Measurements from ENCODE around the gene CHCHD6.

CHCHD6 gene

DNA sequence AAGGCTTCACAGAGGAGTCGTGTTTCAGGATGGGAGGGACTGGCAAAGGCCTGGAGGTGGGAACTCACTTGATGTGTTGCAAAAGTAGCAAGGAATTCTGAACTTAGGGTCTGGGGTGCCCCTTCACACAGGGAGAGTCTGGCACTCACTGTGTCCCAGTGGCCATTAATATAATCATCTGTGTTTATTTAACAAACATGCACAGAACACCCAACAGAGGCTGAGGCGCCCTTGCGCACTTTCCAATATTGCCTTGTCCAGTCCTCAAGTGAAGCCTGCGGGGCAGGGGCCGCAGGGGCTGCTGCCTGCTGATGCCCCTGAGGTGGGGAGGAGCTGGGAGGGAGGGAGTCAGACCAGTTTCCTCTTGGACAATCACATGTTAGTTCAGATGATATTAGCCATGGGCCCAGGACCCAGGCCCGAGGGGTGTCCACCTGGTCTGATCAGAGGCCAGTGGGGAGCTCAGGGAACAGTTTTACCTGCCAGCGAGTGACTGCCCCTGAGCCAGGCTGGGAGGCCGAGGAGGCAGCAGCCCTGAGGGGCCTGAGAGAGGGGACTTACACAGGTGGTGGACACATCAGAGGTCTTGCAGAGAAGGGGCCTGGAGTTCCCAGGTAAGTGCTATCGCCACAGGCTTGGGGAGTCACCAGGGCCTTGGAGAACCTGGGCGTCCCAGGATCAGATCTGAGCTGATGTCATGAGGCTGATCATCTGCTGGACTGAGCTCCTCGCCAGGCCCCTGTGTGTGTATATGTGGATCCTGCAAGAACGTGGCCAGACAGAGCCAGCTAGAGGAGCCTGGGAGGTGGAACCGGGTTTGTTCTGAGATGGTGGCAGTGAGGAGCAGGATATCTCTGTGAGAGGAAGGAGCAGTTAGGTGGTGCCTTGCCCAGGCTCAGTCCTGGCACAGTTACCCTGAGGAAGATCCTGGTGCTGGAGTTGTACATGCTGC lies 35.3 kb upstream of the CHCHD6 start:
- DNase-seq = no peak

GRCh38 chr3:126671521-126671920 lies 32.5 kb upstream of the CHCHD6 start:
- no peak for DNase-seq

DNA sequence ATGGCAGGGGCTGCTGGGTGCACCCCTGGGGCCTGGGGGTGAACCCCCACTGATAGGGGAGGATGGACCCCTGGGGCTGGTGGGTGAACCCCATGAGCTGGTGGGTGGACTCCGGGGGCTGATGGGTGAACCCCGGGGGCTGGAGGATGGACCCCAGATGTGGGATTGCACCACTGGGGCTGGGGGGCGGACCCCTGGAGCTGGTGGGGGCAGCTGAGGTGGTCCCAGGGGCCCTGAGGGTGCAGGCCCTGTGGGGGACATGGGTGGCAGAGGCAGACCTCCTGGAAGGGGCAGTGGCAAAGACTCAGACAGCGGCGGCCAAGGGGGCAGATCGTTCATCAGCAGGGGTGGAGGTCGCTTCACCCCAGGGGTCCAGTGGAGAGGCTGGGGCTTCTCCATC lies 31.7 kb upstream of the CHCHD6 start:
- DNase-seq = no peak

DNA sequence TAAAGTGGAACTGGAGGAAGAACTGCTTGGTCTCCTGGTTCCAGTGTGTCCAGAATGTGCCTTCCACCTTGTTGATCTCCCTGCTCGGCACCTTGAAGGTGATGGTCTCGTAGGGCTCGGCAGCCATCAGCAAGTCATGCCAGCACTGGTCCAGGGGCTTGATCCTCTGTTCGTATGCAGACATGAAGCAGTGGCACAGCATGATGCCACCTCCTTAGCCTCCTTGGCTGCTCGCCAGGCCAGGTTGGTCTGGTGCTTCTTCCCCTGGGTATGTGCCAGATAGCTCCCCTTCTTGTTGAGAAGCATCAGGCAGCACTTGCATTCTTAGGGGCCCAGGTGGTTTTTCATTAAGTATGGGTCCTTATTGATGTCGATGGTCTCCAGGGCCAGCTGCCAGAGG lies 31.3 kb upstream of the CHCHD6 start:
- no peak for DNase-seq

DNA sequence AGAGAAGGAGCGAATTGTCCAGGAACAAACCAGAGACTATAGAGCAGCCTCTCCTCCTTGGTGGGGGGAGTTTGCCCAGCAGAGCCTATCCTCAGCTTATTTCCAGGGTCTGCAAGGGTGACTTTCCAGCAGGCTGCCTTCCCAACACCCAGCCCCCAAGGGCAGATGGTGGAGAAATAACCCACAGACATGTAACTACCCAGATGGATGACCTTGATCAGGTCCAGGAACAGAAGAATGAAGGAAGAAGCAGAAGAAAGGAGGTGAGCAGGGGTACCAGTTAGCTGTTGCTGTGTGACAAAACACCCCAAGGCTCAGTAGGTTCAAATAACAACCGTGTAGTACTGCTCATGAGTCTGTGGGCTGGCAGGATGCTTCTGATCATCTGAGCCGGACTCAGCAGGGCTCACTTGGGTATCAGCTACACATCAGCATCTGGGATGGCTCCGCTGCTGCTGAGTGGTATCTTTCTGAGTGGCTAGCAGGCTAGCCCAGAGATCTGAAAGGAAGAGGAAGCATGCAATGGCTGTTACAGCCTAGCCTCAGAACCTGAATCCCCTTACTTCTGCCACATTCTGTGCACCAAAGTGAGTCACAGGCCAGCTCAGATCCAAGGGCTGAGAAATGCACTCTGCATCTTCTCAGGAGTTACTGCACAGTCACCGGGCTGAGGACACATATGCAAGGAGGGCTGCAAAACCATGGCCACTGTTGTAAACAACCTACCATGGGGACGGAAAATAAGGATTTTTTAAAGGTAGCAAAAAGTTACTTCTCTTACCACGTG lies 26.9 kb upstream of the CHCHD6 start:
- DNase-seq = no peak

DNA sequence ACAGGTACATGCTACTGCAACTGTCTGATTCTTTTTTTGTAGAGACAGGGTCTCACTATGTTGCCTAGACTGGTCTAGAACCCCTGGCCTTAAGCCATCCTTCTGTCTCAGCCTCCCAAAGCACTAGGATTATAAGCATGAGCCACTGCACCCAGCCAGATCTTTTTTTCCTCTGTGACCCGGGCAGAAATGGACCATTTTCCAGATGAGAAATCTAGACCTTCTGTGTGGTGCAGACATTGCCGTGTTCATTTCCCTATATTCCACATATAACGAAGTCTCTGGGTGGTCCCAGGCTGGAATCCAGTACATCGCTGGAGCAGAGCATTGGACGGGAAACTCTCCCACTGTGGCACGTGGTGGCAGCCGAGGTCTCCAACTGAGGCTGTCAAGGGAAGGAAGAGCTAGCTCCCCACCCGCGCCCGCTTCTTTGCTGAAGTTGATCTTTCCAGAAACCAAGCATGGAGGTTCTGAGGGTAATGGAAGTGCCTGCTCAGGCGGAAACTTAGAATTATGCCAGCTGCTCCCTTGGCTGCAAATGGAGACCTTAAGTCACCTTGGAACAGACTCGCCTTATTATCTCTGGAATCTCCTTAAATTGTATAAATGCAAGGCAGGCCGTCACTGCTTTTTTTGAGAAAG lies 26.1 kb upstream of the CHCHD6 start:
- peak in 1 of 2 experiments; percentile 54 for DNase-seq

DNA sequence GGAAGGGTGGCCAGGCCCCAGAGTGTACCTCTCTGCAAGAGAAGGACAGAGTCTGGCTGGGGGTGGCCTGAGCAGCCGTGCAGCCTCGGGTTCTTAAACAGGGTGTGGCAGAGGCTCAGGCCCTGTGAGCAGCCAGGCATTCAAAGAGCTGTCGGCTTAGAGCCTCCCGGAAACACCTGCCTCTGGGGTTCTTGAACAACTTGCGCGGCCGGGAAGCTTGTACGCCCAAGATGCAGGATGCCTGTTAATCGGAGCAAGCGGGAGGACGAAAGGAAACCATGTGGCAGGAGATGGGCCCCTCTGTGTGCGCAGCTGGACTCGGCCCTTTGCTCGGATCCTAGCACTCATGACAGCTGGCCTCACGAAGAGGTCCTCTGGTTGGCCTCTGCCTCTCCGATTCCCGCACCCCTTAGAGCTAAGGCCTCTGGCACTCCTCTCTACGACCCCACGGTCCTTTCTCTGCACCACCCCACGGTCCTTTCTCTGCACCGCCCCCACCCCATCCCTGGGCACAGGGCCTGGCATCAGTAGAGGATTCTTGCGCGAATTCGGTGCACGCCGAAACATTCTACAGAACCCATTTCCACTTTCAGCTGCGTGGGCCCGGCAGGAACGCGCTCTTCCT lies 25.2 kb upstream of the CHCHD6 start:
- DNase-seq = no peak

DNA sequence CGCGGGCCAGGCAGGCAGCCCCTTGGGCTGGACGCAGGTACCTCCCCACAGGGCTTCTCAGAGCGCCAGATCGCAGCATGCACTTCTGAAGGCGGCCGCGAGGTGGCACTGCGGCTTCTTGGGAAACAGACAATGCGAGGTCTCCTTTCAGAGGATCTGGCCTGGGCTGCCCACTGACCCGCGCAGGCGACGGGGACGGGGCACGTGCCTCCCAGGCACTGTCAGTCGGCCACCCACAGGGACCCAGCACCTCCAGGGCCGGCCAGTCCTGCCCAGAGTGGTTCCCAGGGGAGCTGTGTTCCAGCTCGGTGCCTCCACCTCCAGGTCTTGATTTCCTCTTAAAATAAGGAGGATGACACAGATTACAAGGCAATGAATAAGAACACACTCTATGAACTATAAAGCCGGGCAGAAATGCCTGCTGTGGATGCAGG lies 24.7 kb upstream of the CHCHD6 start:
- peak; percentile 68 to 88 for DNase-seq

DNA sequence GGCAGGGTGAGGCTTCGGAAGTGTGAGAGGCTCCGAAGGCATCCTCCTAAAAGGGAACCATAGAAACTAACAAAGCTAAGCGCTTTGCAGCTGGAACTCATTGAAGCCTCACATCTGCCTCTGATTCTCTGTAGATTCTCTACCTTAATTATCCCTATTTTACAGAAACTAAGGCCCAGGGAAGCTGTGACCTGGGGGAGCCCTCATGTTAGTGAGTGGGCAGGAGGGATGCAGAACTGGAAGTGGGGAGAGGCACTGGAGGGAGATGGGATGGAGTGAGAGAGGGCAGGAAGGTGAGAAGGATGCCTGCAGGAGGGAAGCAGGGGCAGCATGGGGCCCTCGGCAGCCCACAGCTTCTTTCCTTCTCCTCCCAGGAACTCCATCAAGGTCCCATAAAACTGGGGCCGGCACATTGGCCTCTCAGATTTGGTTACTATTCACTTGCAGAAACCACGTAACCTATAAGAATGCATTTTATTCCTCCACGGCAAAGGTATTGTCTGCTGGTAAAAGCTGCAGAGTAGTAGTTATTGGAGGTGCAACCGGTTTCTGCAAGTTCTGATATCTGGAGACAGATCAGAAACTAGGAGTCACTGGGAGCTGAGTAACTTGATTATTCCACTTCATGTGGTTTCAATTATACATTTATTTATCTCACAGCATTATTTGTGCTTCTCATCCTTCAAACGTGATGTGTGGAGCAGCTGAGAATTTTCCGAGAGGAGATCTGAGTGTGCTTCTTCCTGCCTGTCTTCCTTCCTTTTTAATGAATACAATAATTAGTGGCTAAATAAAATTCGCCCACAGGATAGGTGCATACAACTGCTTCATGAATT lies 24.0 kb upstream of the CHCHD6 start:
- no peak for DNase-seq

DNA sequence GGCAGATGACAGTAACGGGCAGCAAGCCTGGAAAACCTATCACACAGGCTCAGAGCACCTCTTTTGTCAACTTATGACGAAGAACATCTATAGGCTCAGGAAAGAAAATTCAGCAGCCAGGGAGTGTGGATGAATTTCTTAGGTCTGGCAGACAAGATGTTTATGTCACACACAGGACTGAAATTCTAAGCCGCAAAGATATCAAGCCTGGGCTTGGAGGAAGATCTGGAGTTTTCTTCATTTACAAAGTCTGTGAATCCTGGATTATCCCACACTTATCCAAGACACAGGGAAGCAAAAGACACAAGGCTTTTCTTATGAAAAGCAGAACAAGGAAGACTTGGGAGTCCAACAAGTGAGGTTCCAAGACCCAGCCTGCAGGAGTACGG lies 23.4 kb upstream of the CHCHD6 start:
- no peak for DNase-seq

DNA sequence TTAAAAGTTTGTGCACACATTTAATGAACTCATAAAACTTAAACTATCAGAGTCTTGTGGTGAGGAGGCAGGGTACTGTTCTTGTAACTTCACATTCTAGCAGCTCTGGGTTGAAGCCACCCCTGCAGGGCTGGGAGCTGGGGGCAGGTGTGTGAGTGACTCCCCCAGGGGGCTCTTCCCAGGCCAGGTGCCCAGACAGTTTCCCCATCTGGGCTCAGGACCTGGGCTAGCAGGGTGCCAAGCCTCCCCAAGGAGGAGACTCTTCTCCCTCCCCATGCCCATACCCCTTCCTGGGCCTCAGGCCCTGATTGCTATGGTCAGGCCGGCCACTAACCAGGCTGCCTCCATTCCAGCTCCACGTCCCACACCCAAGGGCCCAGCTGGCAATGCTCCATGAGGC lies 22.0 kb upstream of the CHCHD6 start:
- DNase-seq = no peak

DNA sequence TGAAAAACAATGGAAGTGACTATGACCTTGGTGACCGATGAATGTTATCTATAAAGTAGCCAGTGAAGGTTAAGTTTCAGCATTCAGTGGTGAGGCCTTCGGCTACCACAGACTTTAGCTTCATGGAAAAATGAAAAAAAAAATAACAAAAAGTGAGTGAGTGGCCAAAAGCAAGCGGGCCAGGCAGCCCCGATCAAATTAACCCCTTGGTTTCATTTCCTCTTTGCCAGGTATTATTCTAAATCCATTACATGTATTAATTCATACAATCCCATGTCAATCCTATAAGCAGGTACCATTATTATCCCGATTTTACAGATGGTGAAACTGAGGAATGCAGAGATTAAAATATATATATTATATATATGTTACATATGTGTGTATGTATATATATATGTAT lies 21.0 kb upstream of the CHCHD6 start:
- no peak for DNase-seq

DNA sequence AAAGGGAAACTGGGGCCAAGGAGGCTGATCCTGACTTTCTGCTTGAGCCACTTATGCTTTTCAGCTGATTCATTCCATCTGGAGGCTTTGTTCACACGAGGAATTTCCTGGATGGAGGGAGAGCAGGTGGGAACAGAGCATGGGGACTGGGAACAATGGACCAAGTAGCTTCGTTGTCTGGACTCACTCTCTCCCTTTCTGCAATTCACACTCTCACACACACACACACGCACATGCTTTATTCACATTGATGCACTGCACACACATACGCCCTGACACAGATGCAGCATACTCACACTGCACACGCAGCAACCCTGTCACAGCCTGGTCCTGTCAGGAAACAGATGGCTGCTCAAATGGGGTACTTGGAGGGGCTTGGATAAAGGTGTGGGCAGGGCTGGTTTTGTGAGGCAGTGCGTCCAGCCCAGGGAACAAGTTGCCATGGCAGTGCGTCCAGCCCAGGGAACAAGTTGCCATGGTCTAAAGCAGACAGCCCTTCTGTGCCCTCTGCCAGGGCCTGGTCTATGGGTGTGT lies 19.8 kb upstream of the CHCHD6 start:
- peak in 1 of 2 experiments; percentile 47 for DNase-seq

DNA sequence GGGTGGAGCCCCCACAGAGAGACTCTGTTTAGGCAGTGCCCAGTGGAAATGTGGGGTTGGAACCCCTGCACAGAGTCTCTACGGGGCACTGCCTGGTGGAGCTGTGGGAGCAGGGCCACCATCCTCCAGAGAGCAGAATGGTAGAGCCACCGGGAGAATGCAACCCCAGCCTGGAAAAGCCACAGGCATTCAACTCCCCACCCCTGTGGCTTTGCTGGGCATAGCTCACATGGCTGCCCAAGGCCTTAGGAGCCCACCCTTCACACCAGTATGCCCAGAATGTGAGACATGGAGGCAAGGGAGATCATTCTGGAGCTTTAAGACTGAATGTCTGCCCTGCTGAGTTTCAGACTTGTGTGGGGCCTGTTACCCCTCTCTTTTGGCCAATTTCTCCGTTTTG lies 19.0 kb upstream of the CHCHD6 start:
- DNase-seq = no peak

- DNase-seq = no peak
These were observed 18.5 kb upstream of the CHCHD6 start for GRCh38 chr3:126685493-126685892.

- DNase-seq = no peak
These were observed 12.3 kb upstream of the CHCHD6 start for GRCh38 chr3:126691765-126692164.

GRCh38 chr3:126692858-126693257 lies 11.2 kb upstream of the CHCHD6 start:
- no peak for DNase-seq

DNA sequence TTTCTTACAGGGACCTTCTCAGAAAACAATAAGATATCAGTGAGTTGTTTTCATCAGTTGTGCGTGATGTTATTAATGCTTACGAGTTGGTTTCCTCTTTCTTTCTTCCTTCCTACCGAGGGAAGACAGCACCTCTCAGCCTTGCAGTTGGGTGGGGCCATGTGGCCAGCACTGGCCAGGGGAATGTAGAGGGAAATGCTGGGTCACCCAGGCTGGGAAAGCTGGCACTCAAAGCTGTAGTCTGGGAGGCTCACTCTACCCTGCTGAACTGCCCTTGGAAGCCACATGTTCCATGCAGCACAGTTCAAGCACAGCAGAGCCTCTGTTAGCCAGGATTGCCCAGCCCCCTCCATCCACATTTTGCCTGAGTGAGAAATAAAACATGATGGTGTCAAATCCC lies 10.1 kb upstream of the CHCHD6 start:
- no peak for DNase-seq

GRCh38 chr3:126696701-126697267 lies 7.3 kb upstream of the CHCHD6 start:
- no peak for DNase-seq

DNA sequence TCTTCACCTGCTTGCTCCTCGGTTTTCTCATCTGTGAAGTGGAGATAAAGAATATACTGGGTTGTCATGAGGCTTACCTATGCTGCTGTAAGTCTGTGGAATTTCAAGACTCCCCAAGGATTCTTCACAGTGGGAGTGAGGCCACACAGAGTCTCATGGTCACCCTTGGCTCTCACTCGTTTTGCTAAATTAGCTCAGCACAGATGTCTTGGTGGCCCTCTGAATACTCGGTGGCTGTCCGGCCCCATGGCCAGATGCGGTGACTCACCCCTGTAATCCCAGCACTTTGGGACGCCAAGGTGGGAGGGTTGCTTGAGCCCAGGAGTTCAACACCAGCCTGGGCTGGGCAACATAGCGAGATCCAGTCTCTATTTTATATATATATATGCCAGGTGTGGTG lies 5.0 kb upstream of the CHCHD6 start:
- no peak for DNase-seq

GRCh38 chr3:126704494-126705214 lies 614 bp downstream of the CHCHD6 start:
- DNase-seq = no peak

Measured in NCI-H446 (cell line).